HepG2 (cell line): ENCODE data around the gene CLPTM1. TPM values are rescaled to one million over a fixed set of nuclear protein-coding genes. Genes with fewer than 3 reads are reported as not detected.
A peak's percentile ranks its signal among the peaks of the same experiment; 100 is the strongest.

ENCODE experiments used
- ATAC-seq: fragments of 200-7000 bp; cut with Tn5 transposase; 3 replicates; pipeline ENCODE4 v1.9.1; 2020; ENCODE audit warnings: mild to moderate bottlenecking, moderate library complexity
- BruUV-seq: library from RNA; stranded (reverse); fragments of 400-500 nt; replicated peaks from 2 replicates; lab custom pipeline; 2021; lab: Mats Ljungman, UMichigan
- CTCF ChIA-PET: fragments of 300-600 bp; formaldehyde crosslinking; extraction: SDS; loops from one replicate; lab custom pipeline; 2021; ENCODE audit warnings: low total read pairs, inconsistent platforms, low intra/inter-chr PET ratio; lab: Yijun Ruan, JAX
- POLR2A ChIA-PET: fragments of 350-600 bp; sonication (Branson Sonifier 250); formaldehyde crosslinking; loops from one replicate; lab custom pipeline; 2020; ENCODE audit warnings: antibody characterized with exemption, inconsistent platforms; lab: Yijun Ruan, JAX
- DNase-seq: peaks from one replicate; pipeline ENCODE4 v3.0.0-alpha.2; 2015; ENCODE audit warnings: low spot score
- FAIRE-seq: peaks from 3 replicates; lab custom pipeline; 2011; peaks lifted over from hg19 to GRCh38; lab: Jason Lieb, UNC
- H2AFZ ChIP-seq: one replicate; pipeline ENCODE4 v1.6.1; 2011; ENCODE audit warnings: low read length, inconsistent platforms
- H3K27ac ChIP-seq: fragments of 300-600 bp; 3 replicates; pipeline ENCODE4 v1.8.0; 2011; ENCODE audit warnings: mixed run types, mild to moderate bottlenecking, mixed read lengths, low read length, inconsistent platforms; ENCODE audit not compliant: insufficient read depth; ENCODE audit errors: extremely low read length
- H3K27me3 ChIP-seq, 2 experiments: fragments of 200-600 bp in 1 of 2; 2 replicates in 1 of 2; 3 replicates in 1 of 2; pipeline versions ENCODE4 v1.6.0 to v1.8.0; 2011; ENCODE audit warnings: low read length in 2 of 2, mild to moderate bottlenecking in 2 of 2, moderate library complexity in 2 of 2, inconsistent platforms in 1 of 2; ENCODE audit not compliant: insufficient read depth in 2 of 2, control insufficient read depth in 1 of 2
- H3K36me3 ChIP-seq, 2 experiments: fragments of 200-600 bp in 1 of 2; replicated peaks in 1 of 2; 2 replicates in 1 of 2; 3 replicates in 1 of 2; pipeline versions ENCODE4 v1.5.1 to v1.8.0; 2011; ENCODE audit warnings: low read length in 2 of 2, inconsistent platforms in 1 of 2; ENCODE audit not compliant: insufficient read depth in 2 of 2, control insufficient read depth in 1 of 2
- H3K4me1 ChIP-seq: 2 replicates; pipeline ENCODE4 v1.5.1; 2012; ENCODE audit warnings: low read length, inconsistent platforms; ENCODE audit not compliant: insufficient read depth
- H3K4me2 ChIP-seq: 2 replicates; pipeline ENCODE4 v1.6.0; 2011; ENCODE audit warnings: low read depth, low read length, inconsistent platforms
- H3K4me3 ChIP-seq, 3 experiments: fragments of 200-600 bp in 1 of 3; sonication (generic), shearing (Covaris generic) in 1 of 3; replicated peaks in 1 of 3; 2 replicates each; pipeline ENCODE4 v1.5.1; 2011 to 2016; ENCODE audit warnings: low read length in 3 of 3, inconsistent platforms in 2 of 3, low read depth in 2 of 3, mild to moderate bottlenecking in 2 of 3, control low read depth in 1 of 3, mixed read lengths in 1 of 3; ENCODE audit not compliant: insufficient read depth in 1 of 3
- H3K79me2 ChIP-seq: one replicate; pipeline ENCODE4 v1.6.1; 2011; ENCODE audit warnings: low read length, inconsistent platforms; ENCODE audit not compliant: insufficient read depth
- H3K9ac ChIP-seq: 2 replicates; pipeline ENCODE4 v1.6.0; 2011; ENCODE audit warnings: mild to moderate bottlenecking, low read depth, low read length, inconsistent platforms; ENCODE audit not compliant: insufficient read depth
- H3K9me3 ChIP-seq: 2 replicates; pipeline ENCODE4 v1.5.1; 2012; ENCODE audit warnings: mild to moderate bottlenecking, low read length
- H4K20me1 ChIP-seq: 2 replicates; pipeline ENCODE4 v1.6.0; 2011; ENCODE audit warnings: inconsistent platforms, mild to moderate bottlenecking, low read length, moderate library complexity; ENCODE audit not compliant: insufficient read depth
- AGO2 ChIP-seq: fragments of 200-400 bp; formaldehyde crosslinking; optimal IDR thresholded peaks from 2 replicates; pipeline ENCODE3; 2017; ENCODE audit warnings: mild to moderate bottlenecking, low read depth, low read length, moderate library complexity
- BORCS8-MEF2B ChIP-seq: sonication (generic); formaldehyde crosslinking; IDR thresholded peaks from 2 replicates; pipeline ENCODE4 v1.8.0; 2022; ENCODE audit warnings: mild to moderate bottlenecking, missing genetic modification reagents
- CEBPB ChIP-seq: IDR thresholded peaks from 2 replicates; pipeline ENCODE4 v1.6.1; 2011; ENCODE audit warnings: low read depth, low read length, improper control_type of control experiment, borderline replicate concordance
- FIP1L1 ChIP-seq: fragments of 200-400 bp; formaldehyde crosslinking; IDR thresholded peaks from 2 replicates; pipeline ENCODE4 v1.6.1; 2018; ENCODE audit warnings: low read depth, mild to moderate bottlenecking, low read length, moderate library complexity, borderline replicate concordance; ENCODE audit not compliant: insufficient read depth
- HDAC1 ChIP-seq: sonication (generic); formaldehyde crosslinking; IDR thresholded peaks from 2 replicates; pipeline ENCODE4 v1.5.1; 2020; ENCODE audit warnings: mild to moderate bottlenecking, missing genetic modification reagents
- PHB2 ChIP-seq: fragments of 450-650 bp; IDR thresholded peaks from 2 replicates; pipeline ENCODE4 v1.6.1; 2018; ENCODE audit not compliant: partially characterized antibody
- ZNF75D ChIP-seq: sonication (generic); formaldehyde crosslinking; IDR thresholded peaks from 2 replicates; pipeline ENCODE4 v1.8.1; 2023; ENCODE audit warnings: missing genetic modification reagents, mild to moderate bottlenecking, borderline replicate concordance
- ZNF768 ChIP-seq: sonication (generic); formaldehyde crosslinking; IDR thresholded peaks from 2 replicates; pipeline ENCODE4 v1.4.0; 2020; ENCODE audit warnings: missing genetic modification reagents
- WGBS: methylation state at CpG from one replicate; pipeline ENCODE4 v1.1.6; 2017; ENCODE audit warnings: low lambda C conversion rate; 5-methylcytosine and 5-hydroxymethylcytosine counted together
- in situ Hi-C: cut with HindIII; loops from 2 replicates; pipeline ENCODE4 v1.10.0; 2017; ENCODE audit warnings: low pct_unique_long_range_greater_than_20kb; ENCODE audit not compliant: extremely low pct_ligation_motif_present
- intact Hi-C: fragments of 100-400 bp; cut with micrococcal nuclease; formaldehyde crosslinking; loops from one replicate; pipeline ENCODE4 v1.10.0; 2022; ENCODE audit not compliant: unreplicated experiment
- polyA plus RNA-seq, 8 experiments: library from polyadenylated mRNA; depleted of rRNA in 3 of 8; stranded (reverse) in 7 of 8; unstranded in 1 of 8; fragments of >200 nt; fragmentation: Illumina TruSeq in 4 of 8; extraction: Trizol in 4 of 8; gene quantifications; 2 replicates each; pipeline versions ENCODE4 v1.2.1 to v1.2.3, GENCODE V29; 2011 to 2016; ENCODE audit warnings: low read depth in 4 of 8, missing spikeins in 1 of 8, mixed read lengths in 1 of 8; ENCODE audit not compliant: insufficient read depth in 1 of 8
- total RNA-seq, 5 experiments: library from RNA; depleted of rRNA; stranded (reverse); fragments of >200 nt; fragmentation: Illumina TruSeq; extraction: Trizol; gene quantifications; 2 replicates each; pipeline ENCODE4 v1.2.3, GENCODE V29; 2016; ENCODE audit warnings: low read depth in 1 of 5
- TF ChIP-seq, protein P1 (sequence below): sonication (generic); formaldehyde crosslinking; IDR thresholded peaks from 2 replicates; pipeline ENCODE4 v1.4.0; 2020; ENCODE audit warnings: mild to moderate bottlenecking, low read depth, missing genetic modification reagents
- TF ChIP-seq, protein P2 (sequence below): sonication (generic); formaldehyde crosslinking; IDR thresholded peaks from 2 replicates; pipeline ENCODE4 v1.4.0; 2020; ENCODE audit warnings: missing genetic modification reagents

Gene CLPTM1
- total and polyA plus RNA-seq, 2 of the 13 experiments (the other 11 are each of a cell fraction or from before 2014, with no cell fraction given), result 34.9 to 42.8 TPM

DNA sequence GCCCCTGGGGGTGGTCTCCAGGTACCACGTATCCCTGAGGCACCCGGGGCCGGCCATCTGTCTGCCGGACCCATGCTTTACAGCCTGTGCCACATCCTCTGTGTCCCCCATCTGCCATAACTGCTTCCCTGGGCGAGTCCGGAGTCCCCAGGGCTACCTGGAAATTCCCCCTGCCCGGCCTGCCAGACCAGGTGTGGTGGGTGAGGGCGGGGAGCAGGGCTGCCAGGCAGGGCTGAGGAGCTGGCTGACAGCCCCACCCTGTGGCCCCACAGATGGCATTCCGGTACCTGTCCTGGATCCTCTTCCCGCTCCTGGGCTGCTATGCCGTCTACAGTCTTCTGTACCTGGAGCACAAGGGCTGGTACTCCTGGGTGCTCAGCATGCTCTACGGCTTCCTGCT lies 35.8 kb downstream of the CLPTM1 start:
- no peak for ATAC-seq
- no peak for DNase-seq
- peaks cover 14 to 42% of the 10 kb centered on the region in 2 experiments for H3K36me3 ChIP-seq
- no peak overlapping the region for H3K4me3 ChIP-seq
- POLR2A ChIA-PET, result no interaction called here
- no peak overlapping the region for H3K4me2 ChIP-seq
- TF ChIP-seq PHB2 (no peak), AGO2 (peak; percentile 36)
- in situ Hi-C loops (no loop called here), intact Hi-C loops (no loop called here)
- H2AFZ ChIP-seq, result no peak overlapping the region
- no peak overlapping the region for H3K9ac ChIP-seq
- H3K9me3 ChIP-seq, result no peaks in the 10 kb centered on the region
- no TSS peak for BruUV-seq
- FAIRE-seq, result no peak
- no peaks in the 10 kb centered on the region for H3K27me3 ChIP-seq
- peaks cover 2% of the 10 kb centered on the region for H3K4me1 ChIP-seq
- no peaks in the 10 kb centered on the region for H4K20me1 ChIP-seq
- no peak overlapping the region for H3K27ac ChIP-seq
- WGBS, result 100% methylated on average over 2 of the region's 12 CpGs
- CTCF ChIA-PET, result no interaction called here
- no peaks in the 10 kb centered on the region for H3K79me2 ChIP-seq

DNA sequence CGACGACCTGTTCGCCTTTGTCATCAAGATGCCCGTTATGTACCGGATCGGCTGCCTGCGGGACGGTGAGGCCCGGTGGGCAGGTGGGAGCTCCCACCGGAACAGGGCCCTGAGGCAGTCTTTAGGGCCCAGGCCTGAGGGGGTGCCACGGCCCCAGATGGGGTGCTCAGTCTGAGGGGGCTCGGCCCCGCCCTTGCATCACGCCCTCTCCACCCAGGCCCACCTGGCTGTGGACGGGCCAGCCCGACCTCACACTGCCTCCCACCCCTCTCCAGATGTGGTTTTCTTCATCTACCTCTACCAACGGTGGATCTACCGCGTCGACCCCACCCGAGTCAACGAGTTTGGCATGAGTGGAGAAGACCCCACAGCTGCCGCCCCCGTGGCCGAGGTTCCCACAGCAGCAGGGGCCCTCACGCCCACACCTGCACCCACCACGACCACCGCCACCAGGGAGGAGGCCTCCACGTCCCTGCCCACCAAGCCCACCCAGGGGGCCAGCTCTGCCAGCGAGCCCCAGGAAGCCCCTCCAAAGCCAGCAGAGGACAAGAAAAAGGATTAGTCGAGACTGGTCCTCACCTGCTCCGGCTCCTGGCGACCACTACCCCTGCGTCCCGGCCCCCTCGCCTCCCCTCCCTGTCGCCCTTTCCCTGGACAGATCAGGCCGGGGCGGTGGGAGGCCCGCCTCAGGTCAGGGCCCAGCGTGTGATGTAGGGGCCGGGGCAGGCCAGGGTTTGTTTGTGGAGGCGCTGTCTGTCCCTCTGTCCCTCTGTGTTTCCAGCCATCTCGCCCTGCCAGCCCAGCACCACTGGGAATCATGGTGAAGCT lies 37.4 kb downstream of the CLPTM1 start:
- Histone ChIP-seq H3K79me2 (no peaks in the 10 kb centered on the region), H4K20me1 (no peaks in the 10 kb centered on the region), H3K4me2 (no peak overlapping the region), H3K9ac (no peak overlapping the region), H3K27me3 (no peaks in the 10 kb centered on the region), H3K4me3 (no peak overlapping the region), H3K9me3 (no peaks in the 10 kb centered on the region), H3K4me1 (peaks cover 7% of the 10 kb centered on the region), H3K27ac (no peak overlapping the region), H2AFZ (no peak overlapping the region), H3K36me3 (peaks cover 10 to 26% of the 10 kb centered on the region in 2 experiments)
- FAIRE-seq (no peak), DNase-seq (no peak), ATAC-seq (no peak)
- intact Hi-C loops (no loop called here), in situ Hi-C loops (no loop called here)
- WGBS, result 96% methylated on average over 39 of the region's 44 CpGs
- POLR2A ChIA-PET, result no interaction called here
- CTCF ChIA-PET, result no interaction called here
- TF ChIP-seq, protein P1, sequence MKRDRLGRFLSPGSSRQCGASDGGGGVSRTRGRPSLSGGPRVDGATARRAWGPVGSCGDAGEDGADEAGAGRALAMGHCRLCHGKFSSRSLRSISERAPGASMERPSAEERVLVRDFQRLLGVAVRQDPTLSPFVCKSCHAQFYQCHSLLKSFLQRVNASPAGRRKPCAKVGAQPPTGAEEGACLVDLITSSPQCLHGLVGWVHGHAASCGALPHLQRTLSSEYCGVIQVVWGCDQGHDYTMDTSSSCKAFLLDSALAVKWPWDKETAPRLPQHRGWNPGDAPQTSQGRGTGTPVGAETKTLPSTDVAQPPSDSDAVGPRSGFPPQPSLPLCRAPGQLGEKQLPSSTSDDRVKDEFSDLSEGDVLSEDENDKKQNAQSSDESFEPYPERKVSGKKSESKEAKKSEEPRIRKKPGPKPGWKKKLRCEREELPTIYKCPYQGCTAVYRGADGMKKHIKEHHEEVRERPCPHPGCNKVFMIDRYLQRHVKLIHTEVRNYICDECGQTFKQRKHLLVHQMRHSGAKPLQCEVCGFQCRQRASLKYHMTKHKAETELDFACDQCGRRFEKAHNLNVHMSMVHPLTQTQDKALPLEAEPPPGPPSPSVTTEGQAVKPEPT (CRISPR knock-in tag), result no peak
- no peak for TF ChIP-seq FIP1L1
- TF ChIP-seq HDAC1 (CRISPR knock-in tag), result no peak
- TF ChIP-seq ZNF75D (CRISPR knock-in tag), result no peak
- TF ChIP-seq BORCS8-MEF2B (CRISPR knock-in tag), result no peak
- TF ChIP-seq, protein P2, sequence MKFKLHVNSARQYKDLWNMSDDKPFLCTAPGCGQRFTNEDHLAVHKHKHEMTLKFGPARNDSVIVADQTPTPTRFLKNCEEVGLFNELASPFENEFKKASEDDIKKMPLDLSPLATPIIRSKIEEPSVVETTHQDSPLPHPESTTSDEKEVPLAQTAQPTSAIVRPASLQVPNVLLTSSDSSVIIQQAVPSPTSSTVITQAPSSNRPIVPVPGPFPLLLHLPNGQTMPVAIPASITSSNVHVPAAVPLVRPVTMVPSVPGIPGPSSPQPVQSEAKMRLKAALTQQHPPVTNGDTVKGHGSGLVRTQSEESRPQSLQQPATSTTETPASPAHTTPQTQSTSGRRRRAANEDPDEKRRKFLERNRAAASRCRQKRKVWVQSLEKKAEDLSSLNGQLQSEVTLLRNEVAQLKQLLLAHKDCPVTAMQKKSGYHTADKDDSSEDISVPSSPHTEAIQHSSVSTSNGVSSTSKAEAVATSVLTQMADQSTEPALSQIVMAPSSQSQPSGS (CRISPR knock-in tag), result no peak
- peak; percentile 14; the same call in 1 of the 2 replicates for TF ChIP-seq ZNF768
- TF ChIP-seq CEBPB, result no peak
- no TSS peak for BruUV-seq
